Lung (tissue), 12 donors: ENCODE measurements around the gene MYO3B. TPM values are rescaled to one million over a fixed set of nuclear protein-coding genes. Genes with fewer than 3 reads are reported as not detected.

ENCODE experiments used
- ATAC-seq: fragments of 200-7000 bp; cut with Tn5 transposase; one replicate; pipeline ENCODE4 v1.9.1; 2020; ENCODE audit warnings: moderate number of reproducible peaks; ENCODE audit not compliant: insufficient read depth, low FRiP score
- DNase-seq, 3 donors: peaks; one replicate each; pipeline ENCODE4 v3.0.0-alpha.2; 2013 to 2017
- H3K27ac ChIP-seq, 2 donors: one replicate each; pipeline ENCODE4 v1.5.1; 2013; ENCODE audit warnings: mild to moderate bottlenecking in 2 of 2, moderate library complexity in 2 of 2, control low read depth in 1 of 2, inconsistent platforms in 1 of 2, low read depth in 1 of 2, low read length in 1 of 2
- H3K27me3 ChIP-seq, 3 donors: one replicate each; pipeline ENCODE4 v1.5.1; 2013; ENCODE audit warnings: low read length in 2 of 3; ENCODE audit not compliant: control insufficient read depth in 3 of 3, insufficient read depth in 3 of 3
- H3K36me3 ChIP-seq, 4 donors: one replicate each; pipeline ENCODE4 v1.5.1; 2013; ENCODE audit warnings: low read length in 4 of 4, mild to moderate bottlenecking in 1 of 4, moderate library complexity in 1 of 4; ENCODE audit not compliant: control insufficient read depth in 4 of 4, insufficient read depth in 4 of 4
- H3K4me1 ChIP-seq, 5 donors: one replicate each; pipeline ENCODE4 v1.5.1; 2013; ENCODE audit warnings: low read length in 5 of 5, mild to moderate bottlenecking in 2 of 5, moderate library complexity in 1 of 5; ENCODE audit not compliant: control insufficient read depth in 5 of 5, insufficient read depth in 5 of 5
- H3K4me3 ChIP-seq: one replicate; pipeline ENCODE4 v1.5.1; 2013; ENCODE audit warnings: mild to moderate bottlenecking, control low read depth, moderate library complexity
- H3K9ac ChIP-seq, 2 donors: one replicate each; pipeline ENCODE4 v1.5.1; 2013; ENCODE audit warnings: low read length in 2 of 2, control low read depth in 1 of 2; ENCODE audit not compliant: insufficient read depth in 1 of 2
- H3K9me3 ChIP-seq, 4 donors: one replicate each; pipeline ENCODE4 v1.5.1; 2013; ENCODE audit warnings: low read length in 3 of 4, mild to moderate bottlenecking in 1 of 4, moderate library complexity in 1 of 4; ENCODE audit not compliant: control insufficient read depth in 4 of 4, insufficient read depth in 3 of 4
- CTCF ChIP-seq: IDR thresholded peaks from 2 replicates; pipeline ENCODE4 v1.5.1; 2012; ENCODE audit warnings: mild to moderate bottlenecking; ENCODE audit errors: control extremely low read depth, extremely low read depth
- WGBS, 2 donors: extraction: QIAGEN DNeasy Blood & Tissue Kit; methylation state at CpG; one replicate each; pipeline ENCODE4 v1.1.7; 2013; 5-methylcytosine and 5-hydroxymethylcytosine counted together
- polyA plus RNA-seq, 2 donors: library from polyadenylated mRNA; stranded (reverse); fragments of 200-250 nt; gene quantifications; one replicate each; pipeline ENCODE4 v1.2.1, GENCODE V29; 2013
- total RNA-seq, 2 donors: library from RNA; depleted of rRNA in 1 of 2; stranded (reverse); fragments of >200 nt in 1 of 2; gene quantifications; one replicate each; pipeline ENCODE4 v1.2.1, GENCODE V29; 2014 to 2021
- donor health status: control.
- donor health status: control.
- donor health status: Bipolar disorder and iron deficiency.
- donor health status: healthy.
- donor health status: DM: yes; HTN: yes; CAD: no.

Gene MYO3B
- total and polyA plus RNA-seq, 4 donors = 0.03 to 0.82 (median 0.05) TPM; not detected in 1

GRCh38 chr2:170224692-170225294 lies 46.8 kb downstream of the MYO3B start:
- H3K27ac ChIP-seq = no peak overlapping the region
- no peaks in the 10 kb centered on the region for H3K27me3 ChIP-seq
- H3K9ac ChIP-seq = no peak overlapping the region
- no peaks in the 10 kb centered on the region for H3K36me3 ChIP-seq
- ATAC-seq = no peak
- H3K9me3 ChIP-seq = no peaks in the 10 kb centered on the region
- peak; percentile 88 to 96 (median 93) for DNase-seq
- H3K4me3 ChIP-seq = no peak overlapping the region
- no peak for TF ChIP-seq CTCF
- WGBS, 2 donors = 61 to 78% methylated on average over 7 of the region's 7 CpGs
- peaks cover 0 to 24% (median 0%) of the 10 kb centered on the region in 5 donors for H3K4me1 ChIP-seq

- H3K27ac ChIP-seq = no peak overlapping the region
- H3K4me3 ChIP-seq = no peak overlapping the region
- ATAC-seq (no peak), DNase-seq (no peak)
- no peak for TF ChIP-seq CTCF
- peaks cover 0 to 23% (median 0%) of the 10 kb centered on the region in 5 donors for H3K4me1 ChIP-seq
- no peaks in the 10 kb centered on the region for H3K36me3 ChIP-seq
- no peaks in the 10 kb centered on the region for H3K9me3 ChIP-seq
- WGBS, 2 donors = 86 to 94% methylated on average over 4 of the region's 4 CpGs
- no peaks in the 10 kb centered on the region for H3K27me3 ChIP-seq
- no peak overlapping the region for H3K9ac ChIP-seq
Measured at GRCh38 chr2:170226216-170226615, 48.3 kb downstream of the MYO3B start.

GRCh38 chr2:170227507-170227947 lies 49.6 kb downstream of the MYO3B start:
- Histone ChIP-seq H3K9ac (no peak overlapping the region), H3K4me3 (no peak overlapping the region), H3K27ac (no peak overlapping the region), H3K27me3 (no peaks in the 10 kb centered on the region), H3K9me3 (no peaks in the 10 kb centered on the region), H3K36me3 (no peaks in the 10 kb centered on the region), H3K4me1 (peaks cover 0 to 12% (median 0%) of the 10 kb centered on the region in 5 donors)
- ATAC-seq (no peak), DNase-seq (no peak)
- TF ChIP-seq CTCF = no peak
- 63 to 64% methylated on average over 4 of the region's 4 CpGs for WGBS, 2 donors

GRCh38 chr2:170227951-170228350 lies 50.0 kb downstream of the MYO3B start:
- Histone ChIP-seq H3K4me1 (peaks cover 0 to 9% (median 0%) of the 10 kb centered on the region in 5 donors), H3K9ac (no peak overlapping the region), H3K36me3 (no peaks in the 10 kb centered on the region), H3K27ac (no peak overlapping the region), H3K4me3 (no peak overlapping the region), H3K27me3 (no peaks in the 10 kb centered on the region), H3K9me3 (no peaks in the 10 kb centered on the region)
- no peak for TF ChIP-seq CTCF
- ATAC-seq (no peak), DNase-seq (no peak)
- WGBS, 2 donors = 77 to 81% methylated on average over 4 of the region's 4 CpGs
